ENCODE data around the gene SLC51A. TPM values are rescaled to one million over a fixed set of nuclear protein-coding genes. Genes with fewer than 3 reads are reported as not detected.
"Not testable (repeated sequence)": the region's sequence is repeated elsewhere in the genome, so short reads cannot be mapped to it uniquely, and the experiment has no call there.

The SLC51A gene
- not detected for total RNA-seq

DNA sequence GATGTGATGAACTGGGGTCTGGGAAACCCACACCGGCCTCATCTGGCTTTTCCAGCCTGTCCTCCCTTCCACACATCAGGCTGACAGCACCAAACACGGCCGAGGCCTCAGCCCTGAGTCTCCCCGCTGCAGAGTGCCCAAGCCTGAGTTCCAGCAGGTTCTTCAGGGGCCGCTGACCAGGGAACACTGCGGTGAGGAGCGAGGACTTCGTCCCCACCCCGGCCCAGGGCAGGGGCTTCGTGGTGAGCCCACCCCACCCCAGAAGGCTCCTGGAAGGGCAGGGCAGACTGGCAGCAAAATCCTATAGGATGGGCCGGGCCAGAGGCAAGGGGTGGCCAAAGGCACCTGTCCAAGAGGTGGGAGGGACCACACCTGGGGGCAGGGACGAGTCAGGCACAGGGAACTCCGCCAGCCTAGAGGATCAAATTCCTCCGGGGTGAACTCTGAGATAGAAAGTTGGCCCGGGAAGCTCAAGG, at the start of gene SLC51A:
SLC51A (plus strand) TSS at position 446 of the 476 bp plus-strand sequence. CDS start 179 bp downstream, outside the sequence.
- Histone ChIP-seq H3K27me3 (no peaks in the 10 kb centered on the region), H3K36me3 (no peaks in the 10 kb centered on the region), H3K9me3 (no peaks in the 10 kb centered on the region), H3K4me1 (peaks cover 24% of the 10 kb centered on the region), H3K27ac (no peak within 1 kb of the TSS), H3K4me3 (no peak within 1 kb of the TSS)
- peak in 1 of 2 donors; percentile 62 for DNase-seq (ENCODE audit: low spot score in 2 of 2)
- TF ChIP-seq POLR2AphosphoS5 (IDR thresholded peaks at IDR 0.05) (no peak), EP300 (IDR thresholded peaks at IDR 0.05) (no peak), POLR2A (IDR thresholded peaks at IDR 0.05) (no peak)
- TF ChIP-seq, protein P1, sequence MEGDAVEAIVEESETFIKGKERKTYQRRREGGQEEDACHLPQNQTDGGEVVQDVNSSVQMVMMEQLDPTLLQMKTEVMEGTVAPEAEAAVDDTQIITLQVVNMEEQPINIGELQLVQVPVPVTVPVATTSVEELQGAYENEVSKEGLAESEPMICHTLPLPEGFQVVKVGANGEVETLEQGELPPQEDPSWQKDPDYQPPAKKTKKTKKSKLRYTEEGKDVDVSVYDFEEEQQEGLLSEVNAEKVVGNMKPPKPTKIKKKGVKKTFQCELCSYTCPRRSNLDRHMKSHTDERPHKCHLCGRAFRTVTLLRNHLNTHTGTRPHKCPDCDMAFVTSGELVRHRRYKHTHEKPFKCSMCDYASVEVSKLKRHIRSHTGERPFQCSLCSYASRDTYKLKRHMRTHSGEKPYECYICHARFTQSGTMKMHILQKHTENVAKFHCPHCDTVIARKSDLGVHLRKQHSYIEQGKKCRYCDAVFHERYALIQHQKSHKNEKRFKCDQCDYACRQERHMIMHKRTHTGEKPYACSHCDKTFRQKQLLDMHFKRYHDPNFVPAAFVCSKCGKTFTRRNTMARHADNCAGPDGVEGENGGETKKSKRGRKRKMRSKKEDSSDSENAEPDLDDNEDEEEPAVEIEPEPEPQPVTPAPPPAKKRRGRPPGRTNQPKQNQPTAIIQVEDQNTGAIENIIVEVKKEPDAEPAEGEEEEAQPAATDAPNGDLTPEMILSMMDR (IDR thresholded peaks at IDR 0.05): no peak
- 45% methylated on average over 6 of the region's 15 CpGs for WGBS

DNA sequence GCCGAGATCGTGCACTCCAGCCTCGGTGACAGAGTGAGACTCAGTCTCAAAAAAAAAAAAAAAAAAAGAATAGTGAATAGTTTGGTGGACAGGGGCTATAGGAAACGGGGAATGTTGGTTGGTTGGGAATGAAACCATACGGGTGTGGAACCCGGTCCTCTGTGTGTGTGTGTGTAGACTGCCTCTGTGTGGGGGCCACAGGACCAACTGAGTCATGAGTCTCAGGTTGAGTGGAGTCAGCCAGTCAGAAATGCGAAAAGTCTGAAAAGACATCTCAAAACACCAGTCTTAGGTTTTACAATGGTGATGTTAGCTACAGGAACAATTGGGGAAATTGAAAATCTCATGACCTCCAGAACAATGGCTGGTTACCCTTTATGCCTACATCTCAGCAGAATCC, 49.6 kb upstream of the SLC51A start:
- no peak overlapping the region for H3K27ac ChIP-seq
- no peaks in the 10 kb centered on the region for H3K27me3 ChIP-seq
- no peak for DNase-seq (ENCODE audit: low spot score in 2 of 2)
- H3K4me3 ChIP-seq: no peak overlapping the region
- H3K36me3 ChIP-seq: no peaks in the 10 kb centered on the region
- WGBS: 91% methylated on average over 7 of the region's 7 CpGs
- TF ChIP-seq EP300 (IDR thresholded peaks at IDR 0.05): no peak
- no peaks in the 10 kb centered on the region for H3K9me3 ChIP-seq
- H3K4me1 ChIP-seq: no peaks in the 10 kb centered on the region

DNA sequence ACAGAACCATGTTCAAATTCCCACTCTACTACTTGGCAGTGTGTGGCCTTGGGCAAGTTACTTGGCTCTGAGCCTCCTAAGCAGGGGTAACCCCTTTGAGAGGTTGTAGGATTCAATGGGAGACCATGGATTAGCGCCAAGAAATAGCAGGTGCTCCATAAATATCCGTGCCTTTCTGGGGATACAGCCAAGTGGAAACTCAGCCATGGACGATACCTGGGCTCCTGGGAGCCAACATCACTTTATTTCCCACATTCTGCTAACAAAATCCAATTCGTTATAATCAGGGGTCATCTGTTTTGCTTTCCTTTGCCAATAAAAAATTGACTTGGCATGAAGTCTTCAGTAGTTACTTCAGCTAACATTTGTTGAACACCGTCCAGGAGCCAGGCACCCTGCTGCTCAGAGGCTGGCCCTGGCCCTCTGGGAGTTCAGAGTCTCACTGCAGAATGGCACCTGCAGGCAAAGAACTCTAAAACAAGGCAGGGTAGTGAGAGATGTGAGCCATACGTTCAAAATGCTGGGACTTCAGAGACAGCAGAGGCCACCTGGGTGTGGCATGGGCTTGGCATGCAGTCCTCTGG, 47.4 kb upstream of the SLC51A start:
- 46% methylated on average over 5 of the region's 6 CpGs for WGBS
- TF ChIP-seq POLR2AphosphoS5 (IDR thresholded peaks at IDR 0.05): no peak
- TF ChIP-seq, protein P1 (IDR thresholded peaks at IDR 0.05): no peak
- no peak for TF ChIP-seq EP300 (IDR thresholded peaks at IDR 0.05)
- TF ChIP-seq POLR2A (IDR thresholded peaks at IDR 0.05): no peak
- Histone ChIP-seq H3K27ac (no peak overlapping the region), H3K4me1 (no peaks in the 10 kb centered on the region), H3K27me3 (no peaks in the 10 kb centered on the region), H3K9me3 (no peaks in the 10 kb centered on the region), H3K36me3 (no peaks in the 10 kb centered on the region), H3K4me3 (no peak overlapping the region)
- DNase-seq (ENCODE audit: low spot score in 2 of 2): no peak

DNA sequence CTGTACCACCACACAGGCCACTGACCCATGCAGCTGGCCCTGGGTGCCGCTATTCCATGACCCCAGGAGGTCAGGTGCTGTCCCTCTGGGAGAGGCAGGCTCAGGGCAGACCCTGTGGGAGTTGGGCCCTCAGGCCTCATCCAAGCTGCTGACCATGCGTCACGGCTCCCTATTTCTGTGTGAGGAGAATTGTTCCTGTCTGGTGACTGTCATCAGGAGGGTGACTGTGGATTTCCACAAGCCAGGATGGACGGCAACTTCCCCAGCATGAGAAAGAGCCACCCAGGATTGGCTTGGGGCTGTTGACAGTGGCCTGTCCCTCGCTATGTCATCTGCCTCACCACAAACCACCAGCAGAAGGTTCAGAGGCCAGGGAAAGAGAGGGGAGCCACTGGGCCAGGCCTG, 46.5 kb upstream of the SLC51A start:
- no peak overlapping the region for H3K4me3 ChIP-seq
- TF ChIP-seq POLR2A (IDR thresholded peaks at IDR 0.05): no peak
- TF ChIP-seq, protein P1 (IDR thresholded peaks at IDR 0.05): no peak
- TF ChIP-seq EP300 (IDR thresholded peaks at IDR 0.05): no peak
- no peak for TF ChIP-seq POLR2AphosphoS5 (IDR thresholded peaks at IDR 0.05)
- H3K9me3 ChIP-seq: no peaks in the 10 kb centered on the region
- 100% methylated on average over 2 of the region's 5 CpGs for WGBS
- H3K4me1 ChIP-seq: no peaks in the 10 kb centered on the region
- H3K36me3 ChIP-seq: no peaks in the 10 kb centered on the region
- no peaks in the 10 kb centered on the region for H3K27me3 ChIP-seq
- no peak overlapping the region for H3K27ac ChIP-seq
- no peak for DNase-seq (ENCODE audit: low spot score in 2 of 2)

DNA sequence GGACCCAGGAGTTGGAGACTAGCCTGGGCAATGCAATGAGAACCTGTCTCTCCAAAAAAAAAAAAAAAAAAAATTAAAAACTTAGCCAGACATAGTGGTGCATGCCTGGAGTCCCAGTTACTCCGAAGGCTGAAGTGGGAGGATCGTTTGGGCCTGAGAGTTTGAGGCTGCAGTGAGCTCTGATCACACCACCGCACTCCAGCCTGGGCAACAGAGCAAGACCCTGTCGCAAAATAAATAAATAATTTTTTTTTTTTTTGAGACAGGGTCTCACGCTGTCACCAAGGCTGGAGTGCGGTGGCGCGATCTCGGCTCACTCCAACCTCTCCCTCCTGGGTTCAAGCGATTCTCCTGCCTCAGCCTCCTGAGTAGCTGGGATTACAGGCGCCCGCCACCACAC, 46.0 kb upstream of the SLC51A start:
- H3K4me1 ChIP-seq; DNase-seq (ENCODE audit: low spot score in 2 of 2); H3K9me3 ChIP-seq; H3K4me3 ChIP-seq; H3K27ac ChIP-seq; H3K27me3 ChIP-seq; H3K36me3 ChIP-seq: not testable (repeated sequence)
- 97% methylated on average over 12 of the region's 12 CpGs for WGBS

DNA sequence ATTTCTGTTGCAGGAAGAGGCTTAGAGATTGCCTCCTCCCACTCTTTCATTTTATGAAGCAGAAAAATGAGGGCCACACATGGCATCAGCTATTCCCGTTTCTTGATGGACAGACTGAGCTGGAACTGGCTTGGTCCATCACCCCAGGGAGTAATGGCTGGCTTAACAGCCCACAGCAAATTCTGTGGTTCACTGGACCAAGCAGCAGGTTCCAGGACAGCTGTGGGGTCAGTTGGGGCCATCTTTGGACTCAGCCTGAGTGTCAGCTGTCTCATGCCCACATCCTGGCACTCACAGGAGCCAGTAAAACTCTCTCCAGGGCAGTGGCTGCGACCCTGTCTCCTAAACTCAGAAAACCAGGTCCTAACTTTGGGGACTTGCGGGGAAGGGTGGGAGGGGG, 41.7 kb upstream of the SLC51A start:
- DNase-seq (ENCODE audit: low spot score in 2 of 2): no peak
- no peaks in the 10 kb centered on the region for H3K36me3 ChIP-seq
- no peaks in the 10 kb centered on the region for H3K9me3 ChIP-seq
- TF ChIP-seq POLR2A (IDR thresholded peaks at IDR 0.05) (no peak), EP300 (IDR thresholded peaks at IDR 0.05) (no peak)
- TF ChIP-seq, protein P1 (IDR thresholded peaks at IDR 0.05): no peak
- WGBS: 86% methylated on average over 3 of the region's 3 CpGs
- H3K4me1 ChIP-seq: peaks cover 23% of the 10 kb centered on the region
- no peak overlapping the region for H3K4me3 ChIP-seq
- H3K27me3 ChIP-seq: no peaks in the 10 kb centered on the region
- H3K27ac ChIP-seq: no peak overlapping the region
